MCF 10A (cell line): Measurements from ENCODE around the gene ADGRL1. TPM values are rescaled to one million over a fixed set of nuclear protein-coding genes. Genes with fewer than 3 reads are reported as not detected.
"Not testable (repeated sequence)": the region's sequence is repeated elsewhere in the genome, so short reads cannot be mapped to it uniquely, and the experiment has no call there.

Experiments
- BruUV-seq: library from RNA; stranded (reverse); fragments of 400-500 nt; replicated peaks from 2 replicates; lab custom pipeline; 2021; lab: Mats Ljungman, UMichigan
- CTCF ChIA-PET: fragments of 300-600 bp; sonication (Branson Sonifier 250); formaldehyde crosslinking; extraction: SDS; loops from one replicate; lab custom pipeline; 2021; ENCODE audit warnings: antibody characterized with exemption, inconsistent platforms; lab: Yijun Ruan, JAX
- POLR2A ChIA-PET: fragments of 300-600, 350-650 bp; sonication (Branson Sonifier 250); formaldehyde crosslinking; extraction: SDS; loops from one replicate; lab custom pipeline; 2020; ENCODE audit warnings: antibody characterized with exemption, inconsistent platforms; lab: Yijun Ruan, JAX
- DNase-seq: peaks from one replicate; pipeline ENCODE4 v3.0.0-alpha.2; 2018; ENCODE audit not compliant: unreplicated experiment
- H3K27ac Mint-ChIP-seq: one replicate; pipeline ENCODE4 v1.8.0; 2022; ENCODE audit warnings: mild to moderate bottlenecking, low read depth, mixed read lengths; ENCODE audit not compliant: unreplicated experiment
- H3K27me3 Mint-ChIP-seq: one replicate; pipeline ENCODE4 v1.8.0; 2022; ENCODE audit warnings: mixed read lengths; ENCODE audit not compliant: insufficient read depth, unreplicated experiment
- H3K36me3 Mint-ChIP-seq: one replicate; pipeline ENCODE4 v1.8.0; 2022; ENCODE audit warnings: mild to moderate bottlenecking, moderate library complexity, mixed read lengths; ENCODE audit not compliant: insufficient read depth, unreplicated experiment
- H3K4me1 Mint-ChIP-seq: one replicate; pipeline ENCODE4 v1.8.0; 2022; ENCODE audit warnings: mixed read lengths; ENCODE audit not compliant: insufficient read depth, unreplicated experiment
- H3K4me3 Mint-ChIP-seq: one replicate; pipeline ENCODE4 v1.8.0; 2022; ENCODE audit warnings: mild to moderate bottlenecking, moderate library complexity, mixed read lengths; ENCODE audit not compliant: unreplicated experiment
- H3K9me3 Mint-ChIP-seq: one replicate; pipeline ENCODE4 v1.8.0; 2022; ENCODE audit warnings: mixed read lengths; ENCODE audit not compliant: unreplicated experiment
- intact Hi-C: fragments of 100-400 bp; cut with micrococcal nuclease; formaldehyde crosslinking; loops from 2 replicates; pipeline ENCODE4 v1.14.1; 2022
- total RNA-seq: library from RNA; stranded (reverse); gene quantifications from 2 replicates; pipeline ENCODE4 v1.2.3, GENCODE V29; 2022
- TF ChIP-seq, protein P1 (sequence below): fragments of 200-600 bp; IDR thresholded peaks from one replicate; pipeline ENCODE4 v1.8.0; 2022; ENCODE audit warnings: antibody characterized with exemption, mild to moderate bottlenecking; ENCODE audit not compliant: unreplicated experiment

ADGRL1 gene
- total RNA-seq, 1 experiment from 2014 or later = 15.9 TPM

DNA sequence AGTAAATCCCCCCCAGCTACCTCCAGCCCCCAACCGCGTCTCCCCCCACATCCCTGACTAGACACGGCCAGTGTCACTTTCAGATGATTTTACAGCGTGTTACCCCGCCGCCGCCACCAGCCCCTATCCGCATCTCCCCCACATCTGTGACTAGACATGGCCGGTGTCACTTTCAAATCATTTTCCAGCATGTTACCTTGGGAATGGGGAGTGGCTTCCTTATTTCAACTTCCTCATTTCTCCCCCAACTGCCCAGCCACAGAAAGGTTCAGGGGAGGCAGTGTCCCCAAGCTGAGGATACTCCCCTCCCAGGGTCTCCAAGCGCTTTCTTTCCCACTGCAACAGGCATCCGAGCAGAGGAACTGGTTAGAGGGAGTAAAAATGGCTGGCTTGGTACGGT lies 18.4 kb downstream of the ADGRL1 start:
- Mint-ChIP-seq H3K4me1 (no peaks in the 10 kb centered on the region), H3K27ac (no peak overlapping the region), H3K27me3 (no peaks in the 10 kb centered on the region), H3K36me3 (no peaks in the 10 kb centered on the region), H3K4me3 (no peak overlapping the region), H3K9me3 (no peaks in the 10 kb centered on the region)
- TF ChIP-seq, protein P1, sequence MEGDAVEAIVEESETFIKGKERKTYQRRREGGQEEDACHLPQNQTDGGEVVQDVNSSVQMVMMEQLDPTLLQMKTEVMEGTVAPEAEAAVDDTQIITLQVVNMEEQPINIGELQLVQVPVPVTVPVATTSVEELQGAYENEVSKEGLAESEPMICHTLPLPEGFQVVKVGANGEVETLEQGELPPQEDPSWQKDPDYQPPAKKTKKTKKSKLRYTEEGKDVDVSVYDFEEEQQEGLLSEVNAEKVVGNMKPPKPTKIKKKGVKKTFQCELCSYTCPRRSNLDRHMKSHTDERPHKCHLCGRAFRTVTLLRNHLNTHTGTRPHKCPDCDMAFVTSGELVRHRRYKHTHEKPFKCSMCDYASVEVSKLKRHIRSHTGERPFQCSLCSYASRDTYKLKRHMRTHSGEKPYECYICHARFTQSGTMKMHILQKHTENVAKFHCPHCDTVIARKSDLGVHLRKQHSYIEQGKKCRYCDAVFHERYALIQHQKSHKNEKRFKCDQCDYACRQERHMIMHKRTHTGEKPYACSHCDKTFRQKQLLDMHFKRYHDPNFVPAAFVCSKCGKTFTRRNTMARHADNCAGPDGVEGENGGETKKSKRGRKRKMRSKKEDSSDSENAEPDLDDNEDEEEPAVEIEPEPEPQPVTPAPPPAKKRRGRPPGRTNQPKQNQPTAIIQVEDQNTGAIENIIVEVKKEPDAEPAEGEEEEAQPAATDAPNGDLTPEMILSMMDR = no peak
- BruUV-seq = no TSS peak
- no peak for DNase-seq
- POLR2A ChIA-PET = interaction anchor here (1.3 kb wide), 1 partner anchor 15 kb away, joined by 4 read pairs; no protein-coding TSS in a partner anchor
- intact Hi-C loops = no loop called here
- CTCF ChIA-PET = interaction anchor here (1.4 kb wide), 1 partner anchor 8 kb away, joined by 4 read pairs; no protein-coding TSS in a partner anchor

DNA sequence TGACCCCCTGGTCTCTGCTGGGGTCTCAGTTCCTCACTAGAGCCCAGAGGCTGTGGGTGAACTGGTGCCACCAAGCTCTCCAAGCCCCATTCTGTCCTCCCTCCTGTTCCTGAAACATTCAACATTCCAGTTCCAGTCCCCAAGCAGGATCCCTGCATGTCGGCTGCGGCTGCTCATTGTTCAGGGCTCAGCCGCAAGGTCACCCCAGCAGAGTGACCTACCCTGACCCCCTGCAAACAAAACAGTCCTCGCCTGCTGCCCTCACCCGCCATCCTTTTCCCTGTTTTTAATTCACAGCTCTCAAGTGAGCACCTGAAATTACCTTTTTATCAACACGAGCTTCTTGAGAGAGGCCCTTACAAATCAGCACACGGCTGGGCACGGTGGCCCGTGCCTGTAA lies 19.3 kb downstream of the ADGRL1 start:
- intact Hi-C loops, H3K27ac Mint-ChIP-seq, H3K27me3 Mint-ChIP-seq, POLR2A ChIA-PET, H3K9me3 Mint-ChIP-seq, BruUV-seq, H3K36me3 Mint-ChIP-seq, DNase-seq, H3K4me3 Mint-ChIP-seq, H3K4me1 Mint-ChIP-seq: not testable (repeated sequence)
- CTCF ChIA-PET = interaction anchor here (1.2 to 1.4 kb wide), 2 partner anchors 9 to 162 kb away, joined by 4 read pairs; no protein-coding TSS in a partner anchor

DNA sequence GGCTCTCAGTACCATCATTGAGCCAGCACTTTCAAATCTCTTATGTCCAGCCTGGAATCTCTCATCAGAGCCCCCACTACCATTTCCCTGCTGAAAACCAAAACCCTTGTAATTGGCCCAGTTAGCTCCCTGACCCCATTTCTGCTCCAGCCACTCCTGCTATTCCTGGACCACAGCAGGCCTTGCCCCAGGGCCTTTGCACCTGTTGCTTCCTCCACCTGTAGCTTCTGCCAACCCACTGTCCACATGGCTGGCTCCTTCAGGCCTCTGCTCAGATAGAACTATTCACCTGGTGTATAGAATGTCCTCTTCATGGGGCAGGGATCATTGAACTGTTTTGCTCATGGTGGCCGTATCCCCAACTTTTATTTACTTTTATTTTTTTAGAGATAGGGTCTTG lies 20.3 kb downstream of the ADGRL1 start:
- H3K36me3 Mint-ChIP-seq, BruUV-seq, H3K9me3 Mint-ChIP-seq, H3K4me3 Mint-ChIP-seq, H3K4me1 Mint-ChIP-seq, H3K27me3 Mint-ChIP-seq, CTCF ChIA-PET, DNase-seq, intact Hi-C loops, H3K27ac Mint-ChIP-seq: not testable (repeated sequence)
- POLR2A ChIA-PET = interaction anchor here (0.6 to 0.7 kb wide), 2 partner anchors 42 to 179 kb away, joined by 3 to 4 read pairs; no protein-coding TSS in a partner anchor

DNA sequence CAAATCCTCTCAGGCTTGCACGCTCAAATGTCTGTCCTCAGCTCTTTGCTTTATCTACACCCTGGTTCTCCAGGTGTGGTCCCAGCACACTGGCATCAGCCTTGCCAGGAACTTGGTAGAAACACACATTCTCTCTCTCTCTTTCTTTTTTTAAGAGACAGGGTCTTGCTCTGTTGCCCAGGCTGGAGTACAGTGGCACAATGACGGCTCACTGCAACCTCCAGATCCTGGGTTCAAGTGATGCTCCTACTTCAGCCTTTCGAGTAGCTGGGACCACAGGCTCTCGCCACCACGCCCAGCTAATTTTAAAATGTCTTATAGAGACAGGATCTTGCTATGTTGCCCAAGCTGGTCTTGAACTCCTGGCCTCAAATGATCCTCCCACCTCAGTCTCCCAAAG lies 20.8 kb downstream of the ADGRL1 start:
- H3K27ac Mint-ChIP-seq = no peak overlapping the region
- no TSS peak for BruUV-seq
- H3K9me3 Mint-ChIP-seq = no peaks in the 10 kb centered on the region
- ChIA-PET POLR2A (interaction anchor here (0.7 kb wide), 1 partner anchor 43 kb away, joined by 4 read pairs; no protein-coding TSS in a partner anchor), CTCF (interaction anchor here (1.1 kb wide), 1 partner anchor 163 kb away, joined by 3 read pairs; no protein-coding TSS in a partner anchor)
- intact Hi-C loops = no loop called here
- no peak for DNase-seq
- H3K4me1 Mint-ChIP-seq = no peaks in the 10 kb centered on the region
- H3K4me3 Mint-ChIP-seq = no peak overlapping the region
- H3K36me3 Mint-ChIP-seq = no peaks in the 10 kb centered on the region
- TF ChIP-seq, protein P1 = no peak
- no peaks in the 10 kb centered on the region for H3K27me3 Mint-ChIP-seq

DNA sequence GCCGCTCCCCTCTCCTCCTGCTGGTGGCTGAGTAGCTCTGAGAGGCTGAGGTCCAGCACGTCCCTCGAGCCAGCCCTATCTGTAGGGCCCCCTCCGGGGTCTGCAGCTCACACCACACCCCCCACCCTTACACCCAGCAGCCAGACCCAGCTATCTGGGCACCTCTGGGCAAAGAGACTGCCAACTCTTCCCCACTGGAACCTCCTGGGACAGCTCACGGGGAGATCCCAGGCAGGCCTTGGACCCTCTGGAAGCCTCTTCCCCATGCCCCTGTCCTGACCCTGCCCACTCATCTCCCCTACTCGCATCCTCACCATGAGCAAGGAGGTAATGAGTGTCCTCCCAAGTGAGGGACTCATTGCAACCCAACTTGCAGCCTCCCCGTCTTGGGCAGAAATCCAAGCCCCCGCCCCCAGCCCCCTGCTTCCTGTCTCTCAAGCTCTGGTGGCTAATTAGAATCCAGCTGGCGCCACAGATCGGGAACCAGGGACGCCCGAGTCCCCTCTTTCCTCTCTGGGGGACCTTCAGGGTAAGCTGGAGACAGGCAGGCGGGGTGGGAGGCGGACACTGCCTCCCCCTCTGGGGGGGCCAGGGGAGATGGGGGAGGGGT lies 22.1 kb downstream of the ADGRL1 start:
- TF ChIP-seq, protein P1 = no peak
- Mint-ChIP-seq H3K27ac (no peak overlapping the region), H3K4me1 (no peaks in the 10 kb centered on the region), H3K4me3 (no peak overlapping the region), H3K27me3 (no peaks in the 10 kb centered on the region), H3K36me3 (no peaks in the 10 kb centered on the region), H3K9me3 (no peaks in the 10 kb centered on the region)
- no TSS peak for BruUV-seq
- POLR2A ChIA-PET = interaction anchor here (0.7 to 1.2 kb wide), 3 partner anchors 28 to 334 kb away, joined by 3 read pairs; partner anchors contain the start of gene DNAJB1
- no peak for DNase-seq
- CTCF ChIA-PET = interaction anchor here (0.5 to 1.0 kb wide), 5 partner anchors 17 to 1405 kb away, joined by 3 to 5 read pairs (median 4); partner anchors contain the start of gene ASF1B
- intact Hi-C loops = no loop called here
